ENCODE measurements around the gene BTC. TPM values are rescaled to one million over a fixed set of nuclear protein-coding genes. Genes with fewer than 3 reads are reported as not detected.

Gene BTC
- total RNA-seq: 1 to 10 TPM; 6.2 to 7.9 (median 7.6) TPM

DNA sequence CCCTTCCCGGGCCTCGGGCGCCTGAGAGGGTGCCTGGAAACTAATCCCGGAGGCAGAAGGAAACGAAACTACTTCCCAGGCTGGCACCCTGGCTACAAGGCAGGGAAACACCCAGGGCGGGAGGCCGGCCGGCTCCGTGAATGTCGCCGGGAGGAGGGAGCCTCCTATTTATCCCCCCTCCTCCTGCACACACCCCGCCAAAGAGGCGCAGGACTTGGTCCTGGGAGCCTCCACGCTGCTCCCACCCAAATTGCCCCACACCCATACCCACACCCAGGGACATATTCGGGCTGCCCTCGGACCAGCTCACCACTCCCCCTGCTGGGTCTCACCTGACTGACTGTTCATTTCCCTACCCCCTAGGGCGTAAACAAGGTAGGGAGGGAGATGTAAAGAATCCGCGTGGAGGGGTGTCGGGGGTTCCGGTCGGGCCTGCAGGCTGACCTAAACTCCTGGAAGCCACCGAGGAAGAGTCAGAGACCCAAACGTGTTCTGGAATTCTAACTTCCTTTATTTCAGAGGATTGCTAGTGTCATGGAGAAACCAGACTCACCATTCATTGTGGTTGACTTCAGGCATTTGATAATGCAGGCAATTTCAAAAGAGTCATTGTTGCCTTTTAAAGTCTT lies at the start of gene BTC:
Gene BTC (minus strand): TSS at position 142 of the 629 bp plus-strand sequence. CDS start 198 bp downstream, outside the sequence.
- H3K9me3 ChIP-seq: no peaks in the 10 kb centered on the region
- H3K36me3 ChIP-seq: no peaks in the 10 kb centered on the region
- peaks cover 0 to 9% of the 10 kb centered on the region in 2 donors for H3K4me1 ChIP-seq
- TF ChIP-seq POLR2A (IDR thresholded peaks at IDR 0.05) (peak in 1 of 2 donors; percentile 35), CTCF (IDR thresholded peaks at IDR 0.05) (peak in 5 of 6 experiments; percentile 21 to 47 (median 46))
- DNase-seq: peak; percentile 77 to 78
- H3K4me3 ChIP-seq (replicated peaks in 1 of 3): peak within 1 kb of the TSS in 2 of 3 donors; percentile 52 to 73
- H3K27me3 ChIP-seq: no peaks in the 10 kb centered on the region
- peak within 1 kb of the TSS; percentile 92 to 97 (median 95) for H3K27ac ChIP-seq
- intact Hi-C loops (cut with DNase I): no loop called here
- 0 to 5% methylated on average over 11 to 20 of the region's 24 CpGs for WGBS, 2 donors

GRCh38 chr4:74840936-74841509 lies 46.7 kb upstream of the BTC start:
- DNase-seq: no peak
- TF ChIP-seq POLR2A (IDR thresholded peaks at IDR 0.05): no peak
- TF ChIP-seq CTCF (IDR thresholded peaks at IDR 0.05): no peak
- H3K9me3 ChIP-seq: no peaks in the 10 kb centered on the region
- no peak overlapping the region for H3K4me3 ChIP-seq (replicated peaks in 1 of 3)
- no peaks in the 10 kb centered on the region for H3K27me3 ChIP-seq
- intact Hi-C loops (cut with DNase I): no loop called here
- H3K27ac ChIP-seq: no peak overlapping the region
- no peaks in the 10 kb centered on the region for H3K36me3 ChIP-seq
- 80 to 82% methylated on average over 7 of the region's 7 CpGs for WGBS, 2 donors
- no peaks in the 10 kb centered on the region for H3K4me1 ChIP-seq

GRCh38 chr4:74838746-74839370 lies 44.5 kb upstream of the BTC start:
- 92 to 96% methylated on average over 4 of the region's 4 CpGs for WGBS, 2 donors
- H3K36me3 ChIP-seq: no peaks in the 10 kb centered on the region
- H3K27me3 ChIP-seq: no peaks in the 10 kb centered on the region
- no peaks in the 10 kb centered on the region for H3K9me3 ChIP-seq
- H3K4me3 ChIP-seq (replicated peaks in 1 of 3): no peak overlapping the region
- intact Hi-C loops (cut with DNase I): no loop called here
- no peak for DNase-seq
- H3K27ac ChIP-seq: no peak overlapping the region
- TF ChIP-seq CTCF (IDR thresholded peaks at IDR 0.05) (no peak), POLR2A (IDR thresholded peaks at IDR 0.05) (no peak)
- H3K4me1 ChIP-seq: no peaks in the 10 kb centered on the region

GRCh38 chr4:74830928-74831327 lies 36.6 kb upstream of the BTC start:
- Histone ChIP-seq H3K27me3 (no peaks in the 10 kb centered on the region), H3K9me3 (no peaks in the 10 kb centered on the region), H3K36me3 (no peaks in the 10 kb centered on the region), H3K4me3 (replicated peaks in 1 of 3) (no peak overlapping the region), H3K27ac (no peak overlapping the region), H3K4me1 (no peaks in the 10 kb centered on the region)
- no peak for TF ChIP-seq POLR2A (IDR thresholded peaks at IDR 0.05)
- no peak for TF ChIP-seq CTCF (IDR thresholded peaks at IDR 0.05)
- WGBS, 2 donors: 85 to 96% methylated on average over 1 of the region's 1 CpG
- no peak for DNase-seq
- intact Hi-C loops (cut with DNase I): no loop called here

DNA sequence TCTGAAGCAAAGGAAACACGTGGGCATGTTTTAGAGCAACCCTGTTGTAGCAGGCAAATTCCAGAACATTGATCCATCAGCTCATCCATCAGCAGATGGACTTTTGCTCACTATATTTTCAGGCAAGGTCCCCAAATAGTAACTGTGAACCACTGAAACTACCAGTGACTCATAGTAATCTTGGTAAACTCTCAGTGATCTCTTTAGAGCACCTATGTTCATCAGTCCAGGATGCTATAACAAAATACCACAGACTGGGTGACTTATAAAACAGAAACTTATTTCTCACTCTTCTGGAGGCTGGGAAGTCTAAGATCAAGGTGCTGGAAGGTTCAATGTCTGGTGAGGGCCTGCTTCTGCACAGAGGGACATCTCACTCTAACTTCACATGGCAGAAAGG lies 28.9 kb upstream of the BTC start:
- no peaks in the 10 kb centered on the region for H3K27me3 ChIP-seq
- no peaks in the 10 kb centered on the region for H3K36me3 ChIP-seq
- no peaks in the 10 kb centered on the region for H3K9me3 ChIP-seq
- no peak overlapping the region for H3K27ac ChIP-seq
- no peak overlapping the region for H3K4me3 ChIP-seq (replicated peaks in 1 of 3)
- no peaks in the 10 kb centered on the region for H3K4me1 ChIP-seq
- DNase-seq: no peak
- intact Hi-C loops (cut with DNase I): no loop called here
- TF ChIP-seq CTCF (IDR thresholded peaks at IDR 0.05) (no peak), POLR2A (IDR thresholded peaks at IDR 0.05) (no peak)
- WGBS, 2 donors: 44 to 54% methylated on average over 1 of the region's 1 CpG
